ENCODE measurements around the gene DLG1. TPM values are rescaled to one million over a fixed set of nuclear protein-coding genes. Genes with fewer than 3 reads are reported as not detected.

The DLG1 gene
- total RNA-seq, 1 donor from 2014 or later: 115 TPM

- no peaks in the 10 kb centered on the region for H3K4me1 ChIP-seq
- H3K4me3 ChIP-seq: no peak overlapping the region
- H3K36me3 ChIP-seq: no peaks in the 10 kb centered on the region
- no peak overlapping the region for H3K27ac ChIP-seq
- H3K27me3 ChIP-seq: no peaks in the 10 kb centered on the region
- DNase-seq (ENCODE audit: extremely low spot score in 2 of 2): no peak
- intact Hi-C loops (cut with DNase I): no loop called here
- H3K9me3 ChIP-seq: no peaks in the 10 kb centered on the region
- TF ChIP-seq CTCF (IDR thresholded peaks at IDR 0.05) (no peak), POLR2A (IDR thresholded peaks at IDR 0.05) (no peak), POLR2AphosphoS5 (IDR thresholded peaks at IDR 0.05; ENCODE audit: insufficient read depth in 1 of 2, low read depth in 1 of 2) (no peak)
These were observed 286.5 kb downstream of the DLG1 start for GRCh38 chr3:197011780-197012539.

- H3K27ac ChIP-seq: no peak overlapping the region
- no peak overlapping the region for H3K4me3 ChIP-seq
- no peaks in the 10 kb centered on the region for H3K36me3 ChIP-seq
- no peaks in the 10 kb centered on the region for H3K9me3 ChIP-seq
- no peak for DNase-seq (ENCODE audit: extremely low spot score in 2 of 2)
- H3K4me1 ChIP-seq: no peaks in the 10 kb centered on the region
- no peaks in the 10 kb centered on the region for H3K27me3 ChIP-seq
- intact Hi-C loops (cut with DNase I): no loop called here
- TF ChIP-seq POLR2AphosphoS5 (IDR thresholded peaks at IDR 0.05; ENCODE audit: insufficient read depth in 1 of 2, low read depth in 1 of 2) (no peak), POLR2A (IDR thresholded peaks at IDR 0.05) (no peak), CTCF (IDR thresholded peaks at IDR 0.05) (no peak)
These were observed 287.7 kb downstream of the DLG1 start for GRCh38 chr3:197010556-197011351.

GRCh38 chr3:197009532-197010019 lies 288.8 kb downstream of the DLG1 start:
- intact Hi-C loops (cut with DNase I): loop anchor here (10.0 kb wide), 1 partner anchor 175 kb away; no protein-coding TSS in a partner anchor
- TF ChIP-seq POLR2A (IDR thresholded peaks at IDR 0.05) (no peak), POLR2AphosphoS5 (IDR thresholded peaks at IDR 0.05; ENCODE audit: insufficient read depth in 1 of 2, low read depth in 1 of 2) (no peak), CTCF (IDR thresholded peaks at IDR 0.05) (no peak)
- Histone ChIP-seq H3K9me3 (no peaks in the 10 kb centered on the region), H3K4me1 (peaks cover 3% of the 10 kb centered on the region), H3K27me3 (no peaks in the 10 kb centered on the region), H3K27ac (no peak overlapping the region), H3K36me3 (no peaks in the 10 kb centered on the region), H3K4me3 (no peak overlapping the region)
- no peak for DNase-seq (ENCODE audit: extremely low spot score in 2 of 2)

- no peaks in the 10 kb centered on the region for H3K9me3 ChIP-seq
- H3K27ac ChIP-seq: no peak overlapping the region
- peaks cover 13% of the 10 kb centered on the region for H3K4me1 ChIP-seq
- TF ChIP-seq POLR2A (IDR thresholded peaks at IDR 0.05) (no peak), CTCF (IDR thresholded peaks at IDR 0.05) (no peak)
- no peak for DNase-seq (ENCODE audit: extremely low spot score in 2 of 2)
- no peaks in the 10 kb centered on the region for H3K27me3 ChIP-seq
- intact Hi-C loops (cut with DNase I): loop anchor here (10.0 kb wide), 1 partner anchor 176 kb away; no protein-coding TSS in a partner anchor
- no peak overlapping the region for H3K4me3 ChIP-seq
- H3K36me3 ChIP-seq: no peaks in the 10 kb centered on the region
These were observed 289.8 kb downstream of the DLG1 start for GRCh38 chr3:197008436-197009209.
